PC-3 (cell line): ENCODE data around the gene ZC3H7A.

ENCODE experiments used
- EZH2 ChIP-seq: fragments of 300-600 bp; sonication (generic); IDR thresholded peaks from one replicate; pipeline ENCODE4 v1.6.1; 2017; ENCODE audit warnings: antibody characterized with exemption, mild to moderate bottlenecking, low read length; ENCODE audit not compliant: unreplicated experiment
- TF ChIP-seq, protein P1 (sequence below): fragments of 300-600 bp; sonication (generic); conservative IDR thresholded peaks from 2 replicates; pipeline ENCODE4 v1.5.1; 2017; ENCODE audit warnings: antibody characterized with exemption, low read depth, mild to moderate bottlenecking, low read length

DNA sequence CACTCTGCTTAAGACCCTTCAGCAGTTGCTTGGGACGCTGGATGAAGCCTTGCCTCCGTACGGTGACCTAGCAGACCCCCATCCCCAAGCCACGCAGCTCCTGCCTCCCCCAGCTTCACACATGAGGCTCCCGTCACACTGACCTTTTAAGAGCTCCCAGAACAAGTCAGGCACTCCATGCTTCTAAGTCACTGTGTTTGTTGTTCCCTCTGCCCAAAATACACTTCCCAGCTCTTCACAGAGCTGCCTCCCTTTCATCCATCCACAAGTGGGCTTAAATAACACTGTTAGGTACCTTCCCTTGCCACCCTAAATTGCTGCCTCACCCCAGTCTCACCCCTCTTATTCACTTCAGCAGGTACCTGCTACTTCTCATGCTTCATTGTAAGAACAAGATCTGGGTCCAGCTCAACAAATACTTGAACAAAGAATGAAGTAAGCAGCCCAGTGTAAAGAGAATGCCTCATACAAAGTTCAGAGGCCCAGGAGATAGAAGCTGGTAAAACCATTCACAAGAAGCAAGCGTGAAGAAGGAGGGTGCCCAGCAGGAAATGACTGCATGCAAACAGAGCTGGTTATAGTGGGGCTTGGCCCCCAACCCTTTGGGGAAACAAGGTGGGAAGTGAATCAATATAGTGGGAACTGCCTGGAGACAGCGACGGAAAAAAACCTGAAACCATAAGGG is 5.8 kb downstream of the ZC3H7A start:
- TF ChIP-seq, protein P1, sequence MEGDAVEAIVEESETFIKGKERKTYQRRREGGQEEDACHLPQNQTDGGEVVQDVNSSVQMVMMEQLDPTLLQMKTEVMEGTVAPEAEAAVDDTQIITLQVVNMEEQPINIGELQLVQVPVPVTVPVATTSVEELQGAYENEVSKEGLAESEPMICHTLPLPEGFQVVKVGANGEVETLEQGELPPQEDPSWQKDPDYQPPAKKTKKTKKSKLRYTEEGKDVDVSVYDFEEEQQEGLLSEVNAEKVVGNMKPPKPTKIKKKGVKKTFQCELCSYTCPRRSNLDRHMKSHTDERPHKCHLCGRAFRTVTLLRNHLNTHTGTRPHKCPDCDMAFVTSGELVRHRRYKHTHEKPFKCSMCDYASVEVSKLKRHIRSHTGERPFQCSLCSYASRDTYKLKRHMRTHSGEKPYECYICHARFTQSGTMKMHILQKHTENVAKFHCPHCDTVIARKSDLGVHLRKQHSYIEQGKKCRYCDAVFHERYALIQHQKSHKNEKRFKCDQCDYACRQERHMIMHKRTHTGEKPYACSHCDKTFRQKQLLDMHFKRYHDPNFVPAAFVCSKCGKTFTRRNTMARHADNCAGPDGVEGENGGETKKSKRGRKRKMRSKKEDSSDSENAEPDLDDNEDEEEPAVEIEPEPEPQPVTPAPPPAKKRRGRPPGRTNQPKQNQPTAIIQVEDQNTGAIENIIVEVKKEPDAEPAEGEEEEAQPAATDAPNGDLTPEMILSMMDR: no peak
- TF ChIP-seq EZH2: no peak
